Glutamatergic neuron (in vitro differentiated cells): ENCODE measurements around the gene CHST4. TPM values are rescaled to one million over a fixed set of nuclear protein-coding genes. Genes with fewer than 3 reads are reported as not detected.

Source experiments
- DNase-seq: peaks from one replicate; pipeline ENCODE4 v3.0.0; 2022
- H3K27ac Mint-ChIP-seq: one replicate; pipeline ENCODE4 v1.8.0; 2020; ENCODE audit warnings: mild to moderate bottlenecking, mixed read lengths, inconsistent platforms; ENCODE audit not compliant: unreplicated experiment
- H3K27me3 Mint-ChIP-seq: one replicate; pipeline ENCODE4 v1.8.0; 2020; ENCODE audit warnings: mild to moderate bottlenecking, moderate library complexity, mixed read lengths, inconsistent platforms; ENCODE audit not compliant: unreplicated experiment
- H3K36me3 Mint-ChIP-seq: one replicate; pipeline ENCODE4 v1.8.0; 2020; ENCODE audit warnings: mild to moderate bottlenecking, mixed read lengths, inconsistent platforms; ENCODE audit not compliant: unreplicated experiment
- H3K4me1 Mint-ChIP-seq: one replicate; pipeline ENCODE4 v1.8.0; 2020; ENCODE audit warnings: mild to moderate bottlenecking, low read depth, mixed read lengths, inconsistent platforms; ENCODE audit not compliant: unreplicated experiment
- H3K4me3 Mint-ChIP-seq: one replicate; pipeline ENCODE4 v1.8.0; 2020; ENCODE audit warnings: mild to moderate bottlenecking, mixed read lengths, inconsistent platforms; ENCODE audit not compliant: unreplicated experiment
- H3K9me3 Mint-ChIP-seq: one replicate; pipeline ENCODE4 v1.8.0; 2020; ENCODE audit warnings: mild to moderate bottlenecking, moderate library complexity, mixed read lengths, inconsistent platforms; ENCODE audit not compliant: unreplicated experiment
- total RNA-seq: library from RNA; stranded (reverse); fragmentation: NEBNext Ultra II Directional; extraction: Animal tissue kit (Norgen Biotek cat#: 25700); gene quantifications from one replicate; pipeline ENCODE4 v1.2.1, GENCODE V29; 2021; ENCODE audit not compliant: unreplicated experiment
- TF ChIP-seq, protein P1 (sequence below): fragments of 200-600 bp; sonication (generic); IDR thresholded peaks from one replicate; pipeline ENCODE4 v1.5.0; 2021; ENCODE audit not compliant: partially characterized antibody, unreplicated experiment

CHST4 gene
- total RNA-seq, 1 donor from 2014 or later: not detected

DNA sequence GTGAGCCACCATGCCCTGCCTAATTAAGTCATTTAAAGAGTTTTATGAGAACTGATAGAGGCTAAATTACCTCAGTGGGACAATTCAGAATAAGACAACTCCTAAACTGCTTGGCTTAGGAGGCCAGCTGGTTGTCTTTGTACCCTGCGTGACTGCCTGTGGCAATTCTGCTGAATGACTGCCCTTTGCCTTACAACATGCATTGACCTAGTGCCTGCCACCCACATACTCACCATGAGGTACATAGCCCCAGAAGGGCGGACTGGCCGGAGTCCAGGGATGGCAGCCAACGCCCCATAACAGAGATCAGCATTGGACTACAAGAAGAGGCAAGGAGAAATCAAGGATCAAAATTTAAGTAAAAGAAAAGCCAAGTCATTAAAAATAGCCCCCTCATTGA lies 43.4 kb downstream of the CHST4 start:
- H3K9me3 Mint-ChIP-seq: no peaks in the 10 kb centered on the region
- TF ChIP-seq, protein P1, sequence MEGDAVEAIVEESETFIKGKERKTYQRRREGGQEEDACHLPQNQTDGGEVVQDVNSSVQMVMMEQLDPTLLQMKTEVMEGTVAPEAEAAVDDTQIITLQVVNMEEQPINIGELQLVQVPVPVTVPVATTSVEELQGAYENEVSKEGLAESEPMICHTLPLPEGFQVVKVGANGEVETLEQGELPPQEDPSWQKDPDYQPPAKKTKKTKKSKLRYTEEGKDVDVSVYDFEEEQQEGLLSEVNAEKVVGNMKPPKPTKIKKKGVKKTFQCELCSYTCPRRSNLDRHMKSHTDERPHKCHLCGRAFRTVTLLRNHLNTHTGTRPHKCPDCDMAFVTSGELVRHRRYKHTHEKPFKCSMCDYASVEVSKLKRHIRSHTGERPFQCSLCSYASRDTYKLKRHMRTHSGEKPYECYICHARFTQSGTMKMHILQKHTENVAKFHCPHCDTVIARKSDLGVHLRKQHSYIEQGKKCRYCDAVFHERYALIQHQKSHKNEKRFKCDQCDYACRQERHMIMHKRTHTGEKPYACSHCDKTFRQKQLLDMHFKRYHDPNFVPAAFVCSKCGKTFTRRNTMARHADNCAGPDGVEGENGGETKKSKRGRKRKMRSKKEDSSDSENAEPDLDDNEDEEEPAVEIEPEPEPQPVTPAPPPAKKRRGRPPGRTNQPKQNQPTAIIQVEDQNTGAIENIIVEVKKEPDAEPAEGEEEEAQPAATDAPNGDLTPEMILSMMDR: no peak

DNA sequence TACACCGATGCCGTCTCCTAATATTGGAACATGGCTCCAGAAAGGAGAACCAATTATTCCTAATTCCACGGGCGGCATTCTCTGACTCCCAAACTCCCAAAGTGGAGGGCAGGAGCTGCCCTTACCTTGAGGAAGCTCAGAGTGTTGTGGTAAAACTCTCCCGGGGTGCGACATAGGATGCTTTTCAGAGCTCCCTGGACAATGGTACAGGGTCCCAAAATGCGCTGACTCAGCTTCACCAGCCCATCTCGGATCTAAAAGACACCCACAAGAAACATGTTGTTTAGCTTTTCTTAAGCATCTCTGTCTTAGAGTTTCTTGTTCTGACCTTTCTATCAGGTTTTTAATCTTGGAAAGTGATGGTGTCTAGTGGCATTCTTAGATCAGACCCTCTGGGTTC lies 43.9 kb downstream of the CHST4 start:
- DNase-seq: no peak
- no peak overlapping the region for H3K27ac Mint-ChIP-seq
- no peaks in the 10 kb centered on the region for H3K27me3 Mint-ChIP-seq
- no peaks in the 10 kb centered on the region for H3K9me3 Mint-ChIP-seq
- H3K4me1 Mint-ChIP-seq: peaks cover 7% of the 10 kb centered on the region
- no peaks in the 10 kb centered on the region for H3K36me3 Mint-ChIP-seq
- no peak overlapping the region for H3K4me3 Mint-ChIP-seq
- TF ChIP-seq, protein P1: no peak

More for the DNA sequence above, 43.4 kb downstream of the CHST4 start:
- no peak overlapping the region for H3K27ac Mint-ChIP-seq
- no peaks in the 10 kb centered on the region for H3K27me3 Mint-ChIP-seq
- DNase-seq: no peak
- H3K4me3 Mint-ChIP-seq: no peak overlapping the region
- peaks cover 7% of the 10 kb centered on the region for H3K4me1 Mint-ChIP-seq
- H3K36me3 Mint-ChIP-seq: no peaks in the 10 kb centered on the region

DNA sequence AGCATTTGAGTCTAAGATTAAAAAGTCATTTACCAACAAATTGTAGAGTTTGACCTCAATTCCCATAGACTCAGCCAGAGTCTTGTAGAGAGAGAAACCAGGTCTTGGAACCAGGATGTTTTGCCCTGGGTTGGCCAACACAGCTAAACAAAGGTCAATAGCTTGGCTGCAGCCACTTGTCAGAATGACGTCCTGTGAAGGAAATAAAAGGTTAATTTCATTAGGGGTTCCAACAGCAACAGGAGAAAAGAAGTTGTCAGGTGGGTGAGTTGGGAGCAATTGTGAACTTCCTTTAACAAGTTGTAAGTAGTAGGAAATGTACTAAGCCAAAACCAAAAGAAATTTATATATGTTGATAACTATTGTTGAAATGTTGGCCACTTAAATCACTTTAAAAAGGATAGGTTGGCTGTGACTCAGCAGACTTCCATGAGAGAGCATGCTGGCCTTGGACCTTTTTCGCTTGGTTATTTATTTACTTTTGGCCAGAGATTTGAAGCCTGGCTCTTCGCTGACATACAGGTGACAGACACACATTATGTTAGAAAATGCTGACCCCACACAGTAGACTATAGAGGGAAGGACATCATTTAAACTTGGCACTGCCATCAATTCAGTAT lies 46.4 kb downstream of the CHST4 start:
- Mint-ChIP-seq H3K36me3 (no peaks in the 10 kb centered on the region), H3K27me3 (no peaks in the 10 kb centered on the region), H3K9me3 (no peaks in the 10 kb centered on the region), H3K4me1 (no peaks in the 10 kb centered on the region), H3K4me3 (no peak overlapping the region), H3K27ac (no peak overlapping the region)
- TF ChIP-seq, protein P1: no peak
- no peak for DNase-seq

DNA sequence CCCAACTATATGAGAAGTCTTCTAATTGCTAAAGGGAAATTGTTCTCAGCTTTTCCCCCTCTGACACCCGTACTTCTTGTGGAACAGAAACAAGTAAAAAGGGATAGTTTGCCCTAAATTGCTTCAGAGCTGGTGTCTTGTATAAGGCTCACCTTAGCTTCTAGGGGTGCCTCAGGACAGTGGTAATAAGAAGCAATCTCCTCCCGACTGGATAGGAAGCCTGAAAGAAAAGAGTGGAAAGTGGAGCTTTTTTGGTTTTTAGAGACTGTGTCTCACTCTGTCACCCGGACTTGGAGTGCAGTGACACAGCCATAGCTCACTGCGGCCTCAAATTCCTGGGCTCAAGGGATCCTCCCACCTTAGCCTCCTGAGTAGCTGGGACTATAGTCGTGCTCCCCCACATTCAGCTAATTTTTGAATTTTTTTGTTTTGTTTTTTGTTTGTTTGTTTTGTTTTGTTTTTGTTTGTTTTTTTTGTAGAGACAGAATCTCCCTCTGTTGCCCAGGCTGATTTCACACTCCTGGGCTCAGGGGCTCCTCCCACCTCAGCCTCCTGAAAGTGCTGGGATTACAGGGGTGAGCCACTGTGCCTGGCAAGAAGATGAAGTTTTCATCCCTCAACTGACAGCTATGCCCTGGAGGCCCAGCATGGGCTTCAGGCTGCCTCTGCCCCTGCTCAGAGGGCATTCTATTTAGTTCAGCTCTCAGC lies 47.3 kb downstream of the CHST4 start:
- H3K9me3 Mint-ChIP-seq: no peaks in the 10 kb centered on the region
- no peak overlapping the region for H3K27ac Mint-ChIP-seq
- TF ChIP-seq, protein P1: no peak
- no peak overlapping the region for H3K4me3 Mint-ChIP-seq
- no peak for DNase-seq
- H3K36me3 Mint-ChIP-seq: no peaks in the 10 kb centered on the region
- H3K27me3 Mint-ChIP-seq: no peaks in the 10 kb centered on the region
- no peaks in the 10 kb centered on the region for H3K4me1 Mint-ChIP-seq

DNA sequence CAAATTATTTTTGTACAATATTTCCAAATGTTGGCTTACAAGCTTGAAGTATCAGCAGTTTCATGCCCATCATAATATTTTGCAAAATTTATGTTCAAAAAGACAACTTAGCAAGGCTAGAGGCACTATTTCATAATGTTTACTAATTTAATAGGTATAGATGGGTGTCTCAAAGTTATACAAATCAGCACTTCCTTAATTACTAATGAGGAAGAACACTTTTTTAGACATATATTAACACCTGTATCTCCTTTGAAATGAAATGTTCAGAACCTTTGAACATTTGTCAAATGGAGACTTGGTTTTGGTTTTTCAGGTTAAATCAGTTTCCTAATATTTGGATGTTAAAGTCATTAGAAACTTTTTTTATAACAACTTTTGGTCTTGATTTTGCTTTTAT lies 48.5 kb downstream of the CHST4 start:
- H3K27ac Mint-ChIP-seq: no peak overlapping the region
- no peak for DNase-seq
- TF ChIP-seq, protein P1: no peak
- no peak overlapping the region for H3K4me3 Mint-ChIP-seq
- no peaks in the 10 kb centered on the region for H3K36me3 Mint-ChIP-seq
- H3K9me3 Mint-ChIP-seq: no peaks in the 10 kb centered on the region
- H3K4me1 Mint-ChIP-seq: no peaks in the 10 kb centered on the region
- no peaks in the 10 kb centered on the region for H3K27me3 Mint-ChIP-seq
